ENCODE data around the gene GLDN. TPM values are rescaled to one million over a fixed set of nuclear protein-coding genes. Genes with fewer than 3 reads are reported as not detected.

The GLDN gene
- polyA plus RNA-seq, 1 donor from 2014 or later: 0.58 TPM

- TF ChIP-seq CTCF (IDR thresholded peaks at IDR 0.05; ENCODE audit: poor library complexity, severe bottlenecking) (no peak), POLR2AphosphoS5 (IDR thresholded peaks at IDR 0.05) (no peak), SMC3 (conservative IDR thresholded peaks at IDR 0.05; ENCODE audit: poor library complexity) (no peak), EZH2 (IDR thresholded peaks at IDR 0.05; ENCODE audit: borderline replicate concordance, insufficient read depth, low read length, poor library complexity, severe bottlenecking) (no peak), EP300 (conservative IDR thresholded peaks at IDR 0.05; ENCODE audit: poor library complexity, severe bottlenecking) (no peak), TAF1 (IDR thresholded peaks at IDR 0.05; ENCODE audit: low read depth) (no peak), RAD21 (conservative IDR thresholded peaks at IDR 0.05) (no peak)
- H3K9ac ChIP-seq (ENCODE audit: low read length): no peak overlapping the region
- H3K4me2 ChIP-seq (ENCODE audit: low read length): no peak overlapping the region
- H3K27ac ChIP-seq (ENCODE audit: low read length): no peak overlapping the region
- H2AFZ ChIP-seq (ENCODE audit: low read depth, low read length): no peak overlapping the region
- no peaks in the 10 kb centered on the region for H3K36me3 ChIP-seq (ENCODE audit: insufficient read depth, low read length)
- H3K27me3 ChIP-seq (ENCODE audit: insufficient read depth, low read depth, low read length): no peaks in the 10 kb centered on the region
- H3K79me2 ChIP-seq (replicated peaks; ENCODE audit: insufficient read depth, low read length): no peaks in the 10 kb centered on the region
- no peaks in the 10 kb centered on the region for H3F3A ChIP-seq (ENCODE audit: insufficient read depth, low read length, poor library complexity, severe bottlenecking)
- H3K9me2 ChIP-seq (ENCODE audit: insufficient read depth, low read length): no peaks in the 10 kb centered on the region
- no peaks in the 10 kb centered on the region for H4K20me1 ChIP-seq (ENCODE audit: insufficient read depth)
- no peaks in the 10 kb centered on the region for H3K9me3 ChIP-seq (ENCODE audit: low read length)
- no peak overlapping the region for H3K4me3 ChIP-seq (ENCODE audit: low read length)
These were observed 18.7 kb upstream of the GLDN start for GRCh38 chr15:51322621-51323296.

- Histone ChIP-seq H3K27me3 (ENCODE audit: insufficient read depth, low read depth, low read length) (no peaks in the 10 kb centered on the region), H3K9me2 (ENCODE audit: insufficient read depth, low read length) (no peaks in the 10 kb centered on the region), H3K4me2 (ENCODE audit: low read length) (no peak overlapping the region), H3K9me3 (ENCODE audit: low read length) (no peaks in the 10 kb centered on the region), H3K9ac (ENCODE audit: low read length) (no peak overlapping the region), H3K36me3 (ENCODE audit: insufficient read depth, low read length) (no peaks in the 10 kb centered on the region), H3K4me3 (ENCODE audit: low read length) (no peak overlapping the region), H3K27ac (ENCODE audit: low read length) (no peak overlapping the region), H2AFZ (ENCODE audit: low read depth, low read length) (no peak overlapping the region), H3F3A (ENCODE audit: insufficient read depth, low read length, poor library complexity, severe bottlenecking) (no peaks in the 10 kb centered on the region), H4K20me1 (ENCODE audit: insufficient read depth) (no peaks in the 10 kb centered on the region), H3K79me2 (replicated peaks; ENCODE audit: insufficient read depth, low read length) (no peaks in the 10 kb centered on the region)
- no peak for TF ChIP-seq EZH2 (IDR thresholded peaks at IDR 0.05; ENCODE audit: borderline replicate concordance, insufficient read depth, low read length, poor library complexity, severe bottlenecking)
- TF ChIP-seq MXI1 (conservative IDR thresholded peaks at IDR 0.05; ENCODE audit: poor library complexity, severe bottlenecking): no peak
- TF ChIP-seq TAF1 (IDR thresholded peaks at IDR 0.05; ENCODE audit: low read depth): no peak
- no peak for TF ChIP-seq EP300 (conservative IDR thresholded peaks at IDR 0.05; ENCODE audit: poor library complexity, severe bottlenecking)
- TF ChIP-seq POLR2AphosphoS5 (IDR thresholded peaks at IDR 0.05): no peak
These were observed 17.7 kb upstream of the GLDN start for GRCh38 chr15:51323749-51324148.

GRCh38 chr15:51325167-51325566, 16.3 kb upstream of the GLDN start:
- Histone ChIP-seq H3K9me3 (ENCODE audit: low read length) (no peaks in the 10 kb centered on the region), H3F3A (ENCODE audit: insufficient read depth, low read length, poor library complexity, severe bottlenecking) (no peaks in the 10 kb centered on the region), H3K27me3 (ENCODE audit: insufficient read depth, low read depth, low read length) (no peaks in the 10 kb centered on the region), H3K9ac (ENCODE audit: low read length) (no peak overlapping the region), H3K79me2 (replicated peaks; ENCODE audit: insufficient read depth, low read length) (no peaks in the 10 kb centered on the region), H2AFZ (ENCODE audit: low read depth, low read length) (no peak overlapping the region), H3K36me3 (ENCODE audit: insufficient read depth, low read length) (no peaks in the 10 kb centered on the region), H4K20me1 (ENCODE audit: insufficient read depth) (no peaks in the 10 kb centered on the region), H3K9me2 (ENCODE audit: insufficient read depth, low read length) (no peaks in the 10 kb centered on the region), H3K4me3 (ENCODE audit: low read length) (no peak overlapping the region), H3K4me2 (ENCODE audit: low read length) (no peak overlapping the region), H3K27ac (ENCODE audit: low read length) (no peak overlapping the region)
- no peak for TF ChIP-seq CTCF (IDR thresholded peaks at IDR 0.05; ENCODE audit: poor library complexity, severe bottlenecking)
- TF ChIP-seq EZH2 (IDR thresholded peaks at IDR 0.05; ENCODE audit: borderline replicate concordance, insufficient read depth, low read length, poor library complexity, severe bottlenecking): no peak
- no peak for TF ChIP-seq TAF1 (IDR thresholded peaks at IDR 0.05; ENCODE audit: low read depth)
- TF ChIP-seq SMC3 (conservative IDR thresholded peaks at IDR 0.05; ENCODE audit: poor library complexity): no peak

Measured in neural cell (in vitro differentiated cells).